HG03196 (cell line): ENCODE results near the gene PRKCD.

ENCODE experiments used
- ATAC-seq: cut with Tn5 transposase; IDR thresholded peaks from one replicate; pipeline ENCODE4 v1.9.1; 2021; ENCODE audit not compliant: unreplicated experiment

The PRKCD gene

GRCh38 chr3:53160660-53161449, at the start of gene PRKCD:
TSS of gene PRKCD (plus strand) at chr3:53161209. CDS start at chr3:53178423, 17,214 bp downstream.
- ATAC-seq: peak; percentile 39

- no peak for ATAC-seq
These were observed 49.2 kb upstream of the PRKCD start for GRCh38 chr3:53111822-53112221.

- no peak for ATAC-seq
These were observed 47.6 kb upstream of the PRKCD start for GRCh38 chr3:53113293-53114010.

- peak; percentile 64 for ATAC-seq
These were observed 47.0 kb upstream of the PRKCD start for GRCh38 chr3:53114011-53114400.

GRCh38 chr3:53114412-53115074, 46.5 kb upstream of the PRKCD start:
- ATAC-seq: no peak

GRCh38 chr3:53116956-53117355, 44.1 kb upstream of the PRKCD start:
- ATAC-seq: no peak

- ATAC-seq: no peak
These were observed 40.7 kb upstream of the PRKCD start for GRCh38 chr3:53120336-53120735.

- no peak for ATAC-seq
These were observed 38.6 kb upstream of the PRKCD start for GRCh38 chr3:53122255-53122932.

GRCh38 chr3:53122933-53123305, 38.1 kb upstream of the PRKCD start:
- no peak for ATAC-seq

- no peak for ATAC-seq
These were observed 37.5 kb upstream of the PRKCD start for GRCh38 chr3:53123510-53123909.

- ATAC-seq: no peak
These were observed 37.1 kb upstream of the PRKCD start for GRCh38 chr3:53123953-53124352.

- no peak for ATAC-seq
These were observed 34.4 kb upstream of the PRKCD start for GRCh38 chr3:53126601-53127000.

GRCh38 chr3:53129344-53129743, 31.7 kb upstream of the PRKCD start:
- ATAC-seq: no peak

- peak; percentile 73 for ATAC-seq
These were observed 30.6 kb upstream of the PRKCD start, which contains the start of gene RFT1 for GRCh38 chr3:53130179-53131061. TSS of gene RFT1 (minus strand) at chr3:53130435. CDS start at chr3:53130400, 35 bp downstream.

GRCh38 chr3:53131096-53131495, 29.9 kb upstream of the PRKCD start:
- ATAC-seq: no peak

- ATAC-seq: no peak
These were observed 28.7 kb upstream of the PRKCD start for GRCh38 chr3:53132347-53132746.

GRCh38 chr3:53134631-53135232, 26.3 kb upstream of the PRKCD start:
- ATAC-seq: no peak

- no peak for ATAC-seq
These were observed 23.8 kb upstream of the PRKCD start for GRCh38 chr3:53137221-53137620.

- no peak for ATAC-seq
These were observed 23.1 kb upstream of the PRKCD start for GRCh38 chr3:53137835-53138446.
